NCI-H345 treated with DMSO at 0.1 percent for 48 hours (cell line): ENCODE measurements around the gene MDFI.

Source experiments
- DNase-seq: peaks from one replicate; lab custom pipeline; 2025; ENCODE audit not compliant: unreplicated experiment; lab: John Stamatoyannopoulos, UW

The MDFI gene

DNA sequence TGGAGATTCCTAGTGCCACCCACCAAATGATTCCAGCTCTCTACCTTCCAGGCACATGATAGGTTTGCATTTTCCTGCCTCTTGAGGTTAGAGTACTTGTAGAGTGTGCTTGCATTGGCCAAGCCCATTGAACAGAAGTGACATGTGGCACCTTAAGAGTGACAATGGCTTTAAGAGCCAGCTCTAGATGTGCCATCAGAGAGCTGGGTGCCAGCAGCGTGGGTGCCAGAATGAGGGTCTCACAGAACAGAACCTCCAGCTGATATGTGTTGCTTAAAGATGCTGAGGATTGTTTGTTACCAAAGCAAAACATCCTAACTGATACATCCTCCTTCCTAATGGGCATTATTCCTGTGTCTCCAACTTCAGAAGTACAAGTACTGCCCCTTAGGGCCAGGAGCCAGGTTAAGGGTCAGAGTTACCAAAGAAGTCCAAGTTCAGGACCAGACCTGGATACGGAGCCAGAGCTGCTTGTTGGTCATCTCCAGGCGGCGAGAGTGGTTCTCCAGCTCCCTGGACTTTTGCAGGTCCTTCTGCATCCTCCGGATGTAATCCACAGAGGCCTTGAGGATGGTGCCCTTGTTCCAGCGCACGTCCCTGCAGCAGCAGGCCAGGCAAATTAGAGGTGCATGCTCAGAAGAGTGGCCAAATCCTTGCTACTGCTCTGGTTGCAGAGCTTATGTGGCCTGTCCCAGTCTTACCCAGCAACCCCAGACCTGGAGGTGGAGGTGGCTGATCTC lies 47.5 kb downstream of the MDFI start:
- DNase-seq = no peak

DNA sequence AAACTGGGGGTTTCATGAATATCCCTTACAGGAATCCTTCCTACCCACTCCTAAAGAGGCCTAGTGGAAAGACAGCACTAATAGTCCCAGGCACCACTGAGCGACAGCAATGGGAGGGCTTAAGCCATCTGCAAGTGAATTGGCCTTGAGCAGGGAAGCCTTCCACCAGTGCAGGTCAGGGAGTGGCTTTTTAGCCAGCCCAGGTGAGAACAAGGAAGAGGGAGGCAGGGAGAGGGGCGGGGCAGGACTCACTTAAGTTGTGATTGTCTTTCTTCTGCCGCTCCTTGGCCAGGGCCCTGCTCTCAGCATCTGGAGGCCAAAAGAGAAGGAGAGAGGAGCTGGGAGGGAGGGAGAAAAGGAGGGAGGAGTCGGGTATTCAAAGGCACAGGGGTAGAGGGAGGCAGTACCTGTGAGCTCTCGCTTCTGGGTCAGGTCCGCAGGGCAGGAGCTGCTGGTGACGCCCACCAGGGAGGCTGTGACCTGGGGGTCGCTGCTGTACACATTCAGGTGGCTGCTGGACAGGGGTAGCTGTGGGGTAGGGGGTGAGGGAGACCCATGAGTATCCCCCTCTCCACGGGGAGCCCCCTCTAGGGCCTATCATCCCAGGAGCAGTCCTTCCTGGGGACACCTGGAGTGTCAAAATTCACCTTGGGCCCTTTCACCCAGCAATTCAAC lies 49.4 kb downstream of the MDFI start:
- DNase-seq = no peak

DNA sequence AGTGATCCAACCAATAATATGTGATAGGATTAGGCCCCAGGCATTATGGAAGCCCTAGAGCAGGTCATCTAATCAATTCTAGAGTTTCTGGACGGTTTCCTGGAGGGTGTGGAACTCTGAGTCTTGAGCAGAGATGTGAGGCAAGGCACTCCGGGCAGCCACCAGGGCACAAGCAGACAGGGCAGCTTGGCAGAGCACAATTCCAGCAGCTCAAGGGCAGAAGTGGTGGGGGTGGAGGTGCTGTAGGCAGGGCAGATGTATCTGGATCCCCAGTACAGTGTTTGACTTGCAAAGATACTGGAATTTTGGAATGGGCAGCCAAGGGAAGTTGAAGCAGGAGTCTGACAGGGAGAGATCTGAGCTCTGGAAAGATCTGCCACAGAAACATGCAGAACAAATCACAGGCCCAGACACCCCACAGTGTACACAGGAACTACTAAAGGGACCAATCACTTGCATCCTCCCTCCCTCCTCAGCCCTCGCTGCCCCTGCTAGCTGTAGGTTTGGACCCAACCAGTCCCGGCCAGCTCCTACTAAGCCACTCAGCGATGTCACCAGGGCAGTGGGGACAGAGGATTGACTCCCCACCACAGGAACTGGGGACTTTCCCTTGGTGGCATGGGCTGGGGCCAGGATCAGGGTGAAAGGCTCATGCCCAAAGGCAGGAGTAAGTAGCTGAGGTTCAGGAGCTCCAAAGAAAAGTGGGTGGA lies 50.1 kb downstream of the MDFI start:
- DNase-seq = no peak

DNA sequence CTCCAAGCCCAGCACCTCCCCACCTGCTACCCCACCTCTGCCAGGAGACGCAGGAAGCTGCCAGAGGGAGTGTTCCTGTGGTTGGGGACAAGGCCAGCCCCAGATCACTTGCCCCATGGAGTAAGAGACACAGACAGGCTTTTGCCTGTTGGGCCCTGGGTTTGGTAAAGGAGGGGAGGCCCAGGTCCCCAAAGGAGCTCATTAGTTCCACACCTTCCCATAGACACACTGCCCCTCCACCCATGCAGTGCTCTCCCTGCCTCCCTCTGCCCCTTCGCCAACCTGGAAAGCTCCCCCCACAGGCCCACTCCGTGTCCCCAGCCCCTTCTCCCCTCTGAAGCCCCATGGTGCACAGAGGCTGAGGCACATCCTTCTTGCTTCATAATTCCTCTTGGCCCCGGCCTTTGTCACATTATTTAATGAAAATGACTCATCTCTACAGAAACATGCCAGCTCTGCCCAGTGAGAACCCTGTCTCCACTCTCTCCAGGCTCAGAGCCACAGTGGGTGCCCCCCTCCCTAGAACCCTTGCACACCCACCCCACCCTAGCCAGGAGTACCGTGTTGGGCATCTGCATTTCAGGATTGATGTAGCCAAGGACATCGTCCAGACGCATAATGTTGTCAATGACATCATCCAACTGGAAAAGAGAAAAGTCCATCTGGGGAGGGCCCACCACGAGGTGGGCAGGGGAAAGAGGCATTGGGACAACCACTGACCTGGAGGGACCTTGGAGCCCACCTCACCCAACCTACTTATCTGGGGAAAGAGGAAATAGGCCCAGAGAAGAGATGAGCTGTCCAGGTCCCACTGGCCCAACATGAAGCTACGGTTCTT lies 51.1 kb downstream of the MDFI start:
- no peak for DNase-seq

DNA sequence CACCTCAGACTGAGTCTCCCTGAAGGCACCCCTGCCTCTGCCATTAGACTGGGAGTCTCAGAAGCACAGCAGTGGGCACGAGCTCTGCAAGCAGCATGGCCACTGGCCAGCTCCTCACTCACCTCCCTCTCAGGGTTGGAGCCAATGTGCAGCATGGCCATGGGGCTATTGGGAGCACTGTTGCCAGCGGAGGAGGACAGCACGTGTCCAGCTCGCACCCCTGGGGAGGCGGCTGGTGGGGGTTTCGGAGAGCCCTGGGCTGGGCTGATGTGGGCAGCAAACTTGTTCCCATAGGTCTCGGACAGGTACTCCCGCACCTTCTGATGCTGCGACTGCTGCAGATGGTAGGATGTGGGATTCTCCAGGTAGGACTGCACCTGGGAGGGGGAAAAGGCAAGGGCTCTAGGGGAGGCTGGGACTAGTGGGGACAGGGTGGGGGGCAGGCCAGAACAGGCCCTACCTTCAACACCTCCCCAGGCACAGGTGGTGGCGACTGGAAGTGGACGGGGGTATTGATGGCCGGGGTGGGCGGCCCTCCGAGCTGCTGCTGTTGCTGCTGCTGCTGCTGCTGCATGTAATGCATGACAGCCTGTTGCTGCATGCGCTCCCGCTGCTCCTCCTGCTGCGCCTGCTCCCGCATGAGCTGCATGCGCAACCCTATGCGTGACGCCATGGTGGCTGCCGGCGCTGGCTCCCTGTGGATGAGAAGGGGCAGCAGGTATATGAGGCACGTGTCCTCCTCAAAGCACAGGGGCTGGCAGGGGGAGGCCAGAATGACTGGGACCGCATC lies 52.5 kb downstream of the MDFI start:
- DNase-seq = no peak

DNA sequence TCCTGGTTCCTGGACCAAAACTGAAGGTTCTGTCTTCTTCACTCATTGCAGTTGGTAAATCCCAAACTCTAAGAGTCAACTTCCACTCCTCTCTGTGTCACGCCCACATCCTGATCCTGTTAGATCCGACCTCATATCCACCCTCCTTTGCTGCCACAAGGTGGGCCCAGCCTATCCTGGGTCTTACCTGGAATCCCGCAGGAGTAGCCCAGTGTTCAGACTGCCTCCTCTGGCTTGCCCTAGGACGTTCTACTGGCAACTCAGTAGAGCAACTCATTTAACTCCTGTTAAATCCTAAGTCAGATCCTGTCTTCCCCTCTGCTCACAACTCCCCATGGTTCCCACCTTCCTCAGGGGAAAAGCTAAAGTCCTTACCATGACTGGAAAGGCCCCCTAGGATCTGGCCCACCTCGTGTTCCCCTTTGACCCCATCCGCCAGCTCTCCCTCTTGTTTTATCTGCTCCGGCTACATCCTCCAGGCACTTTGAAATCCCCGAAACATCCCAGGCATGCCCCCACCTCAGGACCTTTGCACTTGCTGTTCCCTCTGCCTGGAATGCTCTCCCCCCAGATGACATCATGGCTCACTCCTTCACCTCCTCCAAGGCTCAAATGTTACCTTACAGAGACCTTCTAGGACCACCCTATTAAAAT lies 53.3 kb downstream of the MDFI start:
- no peak for DNase-seq

DNA sequence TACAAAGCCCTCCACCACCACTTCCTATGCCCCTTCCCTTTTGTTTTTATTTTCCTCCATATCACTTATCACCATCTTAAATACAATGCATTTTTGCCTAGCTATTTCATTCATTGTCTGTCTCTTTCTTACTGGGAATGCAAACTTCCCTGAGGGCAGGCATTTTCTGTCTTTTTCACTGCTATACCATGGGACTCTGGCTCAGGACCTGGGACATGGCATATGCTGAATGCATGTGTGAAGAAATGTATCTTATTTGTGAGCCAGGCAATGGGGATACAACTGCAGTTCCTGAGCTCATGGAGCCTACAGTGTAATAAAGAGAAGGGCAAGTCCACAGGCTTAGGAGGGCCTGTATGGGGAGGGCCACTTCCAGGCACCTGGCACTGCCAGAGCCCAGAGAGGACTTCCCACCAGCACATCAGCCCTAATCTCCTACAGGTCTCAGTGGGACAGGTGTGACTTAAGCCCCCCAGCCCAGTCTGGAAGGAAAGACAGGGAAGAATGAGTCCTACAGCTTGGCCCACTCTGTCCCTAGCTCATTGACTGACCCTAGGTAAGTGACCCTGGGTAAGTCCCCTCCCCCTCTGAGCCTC lies 53.9 kb downstream of the MDFI start:
- no peak for DNase-seq

DNA sequence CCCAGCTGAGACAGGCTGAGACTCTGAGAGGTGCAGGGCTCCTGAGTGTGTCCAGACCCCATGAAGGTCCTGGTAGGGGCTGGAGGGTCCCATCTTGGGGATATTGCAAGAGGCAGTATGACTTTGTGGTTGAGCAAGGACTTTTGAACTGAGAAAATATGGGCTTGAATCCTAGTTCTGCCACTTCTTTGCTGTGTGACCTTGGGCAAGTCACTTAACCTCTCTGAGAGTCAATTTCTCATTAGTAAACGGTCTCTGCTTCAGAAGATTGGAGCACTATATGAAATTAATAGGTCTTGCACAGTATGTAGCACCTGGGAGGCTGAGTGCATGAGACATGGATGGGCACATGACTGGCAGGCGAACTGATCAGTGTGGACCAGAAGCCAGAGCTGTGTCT lies 54.5 kb downstream of the MDFI start:
- no peak for DNase-seq

DNA sequence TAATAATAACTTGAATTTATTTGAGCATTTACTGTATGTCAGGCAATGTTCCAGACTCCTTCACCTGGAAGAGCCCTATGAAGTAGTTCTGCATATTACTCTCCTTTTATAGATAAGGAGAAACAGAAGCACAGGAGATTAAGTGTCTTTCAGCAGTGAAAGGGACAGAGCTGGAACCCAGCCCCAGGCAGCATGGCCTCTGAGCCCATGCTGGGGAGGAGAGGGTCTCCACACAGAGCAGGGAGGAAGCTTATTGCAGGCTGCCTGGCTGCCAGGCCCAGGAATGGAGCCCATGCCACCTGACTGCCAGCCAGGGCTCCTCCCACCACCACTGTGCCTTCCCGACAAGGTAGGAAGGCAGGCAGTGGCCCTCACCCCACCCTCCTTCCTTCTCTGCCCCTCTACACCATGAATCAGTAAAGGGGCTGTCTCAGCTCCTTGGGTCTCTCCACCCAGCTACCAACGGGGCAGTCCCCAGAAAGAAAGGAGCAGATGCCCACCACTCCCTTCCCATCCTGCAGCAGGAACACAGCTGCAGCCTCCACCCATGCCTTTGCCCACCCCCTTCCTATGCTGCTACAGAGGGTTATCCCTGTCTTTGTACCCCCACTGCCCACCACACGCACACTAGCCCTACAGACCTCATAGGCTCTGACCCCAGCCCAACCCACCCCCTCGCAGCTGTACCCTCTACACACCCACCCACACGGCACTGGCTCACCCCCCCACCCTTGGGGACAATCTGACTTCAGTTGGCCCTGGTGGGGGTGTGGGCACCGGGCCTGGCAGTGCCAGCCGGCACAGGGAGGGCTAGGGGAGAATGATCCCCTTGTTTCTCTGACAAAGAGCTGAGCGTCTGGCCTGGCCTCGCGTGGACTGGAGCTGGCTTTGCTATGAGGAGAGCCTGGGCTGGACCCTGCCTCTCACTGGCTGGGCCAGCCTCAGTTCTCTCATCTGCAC lies 55.3 kb downstream of the MDFI start:
- no peak for DNase-seq

DNA sequence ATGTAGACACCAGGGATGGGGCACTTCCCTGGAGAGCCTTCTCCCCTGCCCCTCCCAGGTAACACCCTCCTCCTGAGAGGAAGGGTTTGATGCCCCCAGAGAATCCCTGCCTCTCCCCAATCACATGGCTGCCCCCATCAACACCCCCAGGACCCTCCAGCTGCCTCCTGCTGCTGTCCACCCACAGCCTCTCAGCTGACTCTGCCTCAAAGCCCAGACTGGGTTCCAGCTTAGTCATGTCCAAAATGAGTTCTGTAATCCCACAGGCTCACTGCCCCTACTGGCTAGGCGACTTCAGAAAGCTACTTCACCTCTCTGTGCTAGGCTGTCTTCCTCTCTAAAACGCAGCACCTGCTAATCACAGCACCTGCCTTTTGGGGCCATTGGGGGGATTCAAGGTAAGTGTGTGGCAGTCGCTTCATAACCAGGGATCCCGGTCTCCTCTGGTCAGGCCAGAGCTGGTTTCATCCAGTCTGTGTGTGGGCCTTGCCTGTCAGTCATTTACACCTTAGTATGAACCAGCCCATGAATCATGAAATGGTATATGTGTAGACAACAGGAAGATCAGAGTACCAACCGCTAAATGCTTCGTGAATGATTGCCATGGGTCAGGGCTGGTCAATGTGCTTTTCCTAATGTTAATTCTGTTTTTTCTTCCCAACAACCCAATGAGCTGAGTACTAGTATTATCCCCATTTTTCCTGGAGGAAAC lies 56.7 kb downstream of the MDFI start:
- no peak for DNase-seq

DNA sequence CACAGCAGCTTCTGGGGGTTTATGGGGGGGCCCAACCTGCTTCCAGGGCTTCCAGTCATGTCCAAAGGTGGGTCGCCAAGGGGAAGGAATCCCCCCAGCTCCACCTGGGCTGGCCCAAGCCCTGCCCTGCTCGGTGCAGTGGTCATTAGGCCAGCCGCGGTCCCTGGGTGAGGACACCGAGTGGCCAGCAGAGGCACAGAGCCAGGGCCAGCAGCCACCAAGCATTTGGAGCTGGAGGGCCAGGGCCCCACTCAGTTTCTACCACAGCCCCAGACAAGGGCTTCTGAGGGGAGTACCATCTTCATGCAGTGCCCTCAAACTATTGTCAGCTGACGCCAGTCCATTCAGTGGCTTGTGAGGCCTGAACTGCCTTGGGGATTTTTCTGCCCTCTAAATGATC lies 57.6 kb downstream of the MDFI start:
- no peak for DNase-seq

DNA sequence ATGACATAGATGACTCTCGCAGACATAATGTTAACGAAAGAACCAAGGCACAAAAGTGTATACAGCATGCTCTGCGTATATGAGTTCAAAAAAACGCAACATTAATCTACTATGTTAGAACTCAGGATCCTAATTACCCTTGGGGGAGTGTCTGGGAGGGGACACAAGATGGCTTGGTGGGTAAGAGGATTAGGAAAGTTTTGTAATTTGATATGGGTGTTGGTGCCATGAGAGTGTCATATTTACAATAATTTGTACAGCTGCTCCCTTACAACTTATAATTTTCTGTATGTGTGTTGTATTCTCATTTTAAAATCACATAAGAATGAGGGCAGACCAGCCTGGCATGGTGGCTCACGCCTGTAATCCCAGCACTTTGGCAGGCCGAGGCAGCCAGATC lies 58.5 kb downstream of the MDFI start:
- no peak for DNase-seq

DNA sequence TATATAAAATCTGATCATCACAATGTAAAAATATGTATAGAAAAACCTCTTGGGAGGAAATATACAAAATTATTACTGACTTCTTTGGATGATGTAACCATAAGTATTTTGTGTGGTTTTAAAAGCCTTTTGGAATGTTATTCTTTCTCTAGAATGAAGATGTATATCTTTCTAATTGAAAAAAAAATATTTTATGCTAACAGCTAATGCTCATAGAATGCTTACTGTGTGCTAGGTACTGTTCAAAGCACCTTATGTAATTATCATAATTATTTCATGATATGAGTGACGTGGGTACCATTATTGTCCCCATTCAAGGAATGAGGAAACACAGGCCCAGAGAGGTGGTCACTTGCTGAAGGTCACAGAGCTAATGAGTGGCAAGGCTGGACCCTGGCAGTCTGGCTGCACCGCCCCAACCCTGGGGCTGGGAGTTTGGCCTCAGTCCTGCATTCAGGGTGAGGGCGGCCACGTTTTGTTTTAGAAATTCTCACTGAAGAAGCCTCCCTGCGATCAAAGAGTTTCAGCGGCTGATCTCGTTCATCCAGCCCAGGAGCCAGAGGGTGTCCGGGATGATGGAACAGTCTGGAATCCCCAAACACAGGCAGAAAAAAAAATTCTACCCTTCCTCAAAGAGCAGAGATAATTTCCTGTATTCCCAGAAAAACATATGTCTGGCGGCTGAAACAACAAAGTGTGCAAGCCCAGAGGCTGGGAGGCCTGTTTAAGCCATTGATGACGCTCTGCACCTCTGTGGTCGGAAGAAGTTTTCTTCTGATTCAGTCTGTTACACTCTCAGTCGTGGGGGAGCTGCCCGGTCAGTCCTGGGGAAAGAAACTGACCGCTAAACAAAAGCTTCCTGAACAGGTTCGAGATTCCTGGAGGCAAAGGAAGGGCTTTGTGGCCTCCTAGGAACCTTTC lies 59.9 kb downstream of the MDFI start:
- no peak for DNase-seq

DNA sequence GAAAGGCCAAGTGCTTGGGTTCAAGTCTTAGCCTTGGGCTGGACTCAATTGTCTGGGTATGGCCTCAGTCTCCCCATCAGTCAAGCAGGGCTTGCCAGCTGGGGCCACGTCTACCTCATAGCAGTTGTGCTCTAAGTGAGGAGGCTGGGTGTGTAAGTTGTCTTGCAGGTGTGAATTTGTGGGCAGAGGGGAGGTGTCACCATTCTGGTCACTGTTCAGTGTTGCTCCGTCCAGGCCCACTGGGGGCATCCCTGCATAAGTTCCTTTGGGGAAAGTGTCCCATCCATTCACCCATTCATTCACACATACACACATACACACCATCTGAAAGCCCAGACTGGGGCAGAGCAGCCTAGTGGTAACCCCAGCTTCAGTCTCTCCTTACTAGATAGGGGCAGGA lies 60.8 kb downstream of the MDFI start:
- no peak for DNase-seq

DNA sequence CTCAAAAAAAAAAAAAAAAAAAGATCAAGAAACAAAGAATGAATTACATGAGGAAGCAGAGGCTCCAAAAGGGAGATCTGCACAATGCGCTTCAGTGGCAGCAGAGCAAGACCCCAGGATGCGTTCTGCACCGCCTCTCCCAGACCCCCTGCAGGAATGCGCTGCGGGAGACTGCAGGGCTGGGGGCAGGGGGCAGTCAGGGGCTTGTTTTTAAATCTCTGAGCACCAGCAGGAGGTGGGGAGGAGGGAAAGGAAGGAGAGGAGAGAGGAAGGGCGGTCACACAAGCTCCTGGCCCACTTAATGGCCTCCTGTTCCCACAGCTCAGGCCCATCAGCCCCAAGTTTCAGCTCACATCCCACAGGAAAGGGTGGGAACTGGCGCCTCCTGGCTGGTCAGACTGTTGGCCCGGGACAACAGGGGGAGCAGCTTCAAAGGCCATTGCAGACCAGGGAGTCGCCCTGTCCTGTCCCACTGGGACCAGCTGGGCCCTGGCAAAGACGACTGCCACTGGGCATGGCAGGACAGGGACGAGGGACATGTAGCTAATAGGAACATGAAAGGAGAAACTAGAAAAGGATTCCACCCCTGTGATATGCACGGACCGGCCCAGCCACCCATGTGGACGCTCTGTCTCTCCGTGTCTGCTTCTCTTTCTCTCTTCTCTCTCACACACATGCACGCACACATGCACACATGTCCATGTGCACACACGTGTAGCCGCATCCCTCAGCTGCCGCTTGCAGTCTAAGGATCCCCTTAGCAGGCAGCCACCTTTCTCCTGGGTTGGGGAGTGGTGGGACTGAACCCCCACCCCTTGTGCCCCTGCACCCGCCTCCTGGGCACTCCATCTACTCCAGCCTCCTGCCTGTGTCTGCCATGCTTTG lies 62.4 kb downstream of the MDFI start:
- no peak for DNase-seq
